GM19328 (cell line): ENCODE measurements around the gene TMEM242.

Source experiments
- ATAC-seq: cut with Tn5 transposase; IDR thresholded peaks from one replicate; pipeline ENCODE4 v1.9.1; 2021; ENCODE audit warnings: mild to moderate bottlenecking, moderate library complexity; ENCODE audit not compliant: unreplicated experiment

TMEM242 gene

GRCh38 chr6:157272866-157273755, 50.2 kb downstream of the TMEM242 start:
- ATAC-seq, result no peak

- no peak for ATAC-seq
These were observed 50.9 kb downstream of the TMEM242 start for GRCh38 chr6:157272372-157272771.

GRCh38 chr6:157271911-157272310, 51.4 kb downstream of the TMEM242 start:
- ATAC-seq, result no peak

- no peak for ATAC-seq
These were observed 51.9 kb downstream of the TMEM242 start for GRCh38 chr6:157271441-157271840.

GRCh38 chr6:157270916-157271315, 52.4 kb downstream of the TMEM242 start:
- no peak for ATAC-seq

GRCh38 chr6:157270308-157270707, 53.0 kb downstream of the TMEM242 start:
- no peak for ATAC-seq

GRCh38 chr6:157269261-157269794, 54.0 kb downstream of the TMEM242 start:
- no peak for ATAC-seq

GRCh38 chr6:157268835-157269234, 54.5 kb downstream of the TMEM242 start:
- ATAC-seq, result no peak

- no peak for ATAC-seq
These were observed 54.9 kb downstream of the TMEM242 start for GRCh38 chr6:157268396-157268795.

- no peak for ATAC-seq
These were observed 55.7 kb downstream of the TMEM242 start for GRCh38 chr6:157267654-157268053.

- ATAC-seq, result no peak
These were observed 56.2 kb downstream of the TMEM242 start for GRCh38 chr6:157267109-157267611.

- no peak for ATAC-seq
These were observed 56.8 kb downstream of the TMEM242 start for GRCh38 chr6:157266274-157267101.

GRCh38 chr6:157265635-157266034, 57.7 kb downstream of the TMEM242 start:
- ATAC-seq, result no peak

GRCh38 chr6:157265186-157265585, 58.1 kb downstream of the TMEM242 start:
- ATAC-seq, result no peak

- no peak for ATAC-seq
These were observed 58.6 kb downstream of the TMEM242 start for GRCh38 chr6:157264701-157265100.

GRCh38 chr6:157263881-157264397, 59.4 kb downstream of the TMEM242 start:
- ATAC-seq, result no peak

GRCh38 chr6:157263146-157263545, 60.2 kb downstream of the TMEM242 start:
- no peak for ATAC-seq

- no peak for ATAC-seq
These were observed 61.7 kb downstream of the TMEM242 start for GRCh38 chr6:157261606-157262005.

GRCh38 chr6:157260735-157261410, 62.4 kb downstream of the TMEM242 start:
- no peak for ATAC-seq

GRCh38 chr6:157259443-157259842, 63.9 kb downstream of the TMEM242 start:
- no peak for ATAC-seq

GRCh38 chr6:157258878-157259277, 64.4 kb downstream of the TMEM242 start:
- no peak for ATAC-seq
